ENCODE data around the gene OR5B2. TPM values are rescaled to one million over a fixed set of nuclear protein-coding genes. Genes with fewer than 3 reads are reported as not detected.

Gene OR5B2
- total RNA-seq, 1 experiment from 2014 or later = not detected

- peaks cover 16 to 25% of the 10 kb centered on the region in 2 experiments for H3K9me3 Mint-ChIP-seq
- WGBS (ENCODE audit: extremely low coverage, insufficient read length, low lambda C conversion rate) = no CpG with 5 or more reads among the region's 1 CpG
- H3K23me2 ChIP-seq (ENCODE audit: insufficient read length, low read depth, low read length, poor library complexity, severe bottlenecking) = no peaks in the 10 kb centered on the region
Measured at GRCh38 chr11:58391879-58392278, 36.0 kb downstream of the OR5B2 start.

More at GRCh38 chr11:58391879-58392278, 36.0 kb downstream of the OR5B2 start:
- Histone ChIP-seq H3K23ac (ENCODE audit: insufficient read length, low read depth, low read length) (no peak overlapping the region), H2BK120ac (ENCODE audit: low read depth, low read length, poor library complexity, severe bottlenecking) (no peak overlapping the region), H2AFZ (ENCODE audit: low read length) (no peak overlapping the region), H4K20me1 (ENCODE audit: control insufficient read depth, insufficient read depth, insufficient read length) (no peaks in the 10 kb centered on the region), H2BK20ac (ENCODE audit: low read depth, low read length, poor library complexity, severe bottlenecking) (no peak overlapping the region), H3K27ac (ENCODE audit: insufficient read length, low read depth, low read length) (no peak overlapping the region), H3K9me3 (ENCODE audit: control insufficient read depth, low read depth, low read length) (no peaks in the 10 kb centered on the region), H3K4me2 (ENCODE audit: insufficient read depth, insufficient read length, low read length) (no peak overlapping the region), H3K79me1 (ENCODE audit: insufficient read depth, low read depth, low read length, poor library complexity, severe bottlenecking) (no peaks in the 10 kb centered on the region), H3T11ph (ENCODE audit: low read length) (no peak overlapping the region), H2BK15ac (ENCODE audit: low read depth, low read length) (no peak overlapping the region), H3K9ac (ENCODE audit: extremely low read depth, insufficient read length, low read length) (no peak overlapping the region), H4K8ac (replicated peaks; ENCODE audit: insufficient read length, low read depth, low read length) (no peak overlapping the region), H3K27me3 (ENCODE audit: insufficient read depth, low read length) (no peaks in the 10 kb centered on the region), H3K79me2 (ENCODE audit: insufficient read depth, low read length) (no peaks in the 10 kb centered on the region), H3K4me1 (ENCODE audit: insufficient read depth, low read length) (no peaks in the 10 kb centered on the region), H4K5ac (ENCODE audit: insufficient read length, low read depth, low read length) (no peak overlapping the region), H3K18ac (ENCODE audit: insufficient read length, low read depth, low read length) (no peak overlapping the region), H3K14ac (ENCODE audit: insufficient read depth, low read length) (no peak overlapping the region), H4K91ac (ENCODE audit: insufficient read length, low read depth, low read length) (no peak overlapping the region), H3K4ac (ENCODE audit: low read depth, low read length) (no peak overlapping the region), H3K56ac (ENCODE audit: insufficient read length, low read depth, low read length) (no peak overlapping the region), H2BK5ac (ENCODE audit: insufficient read length, low read length) (no peak overlapping the region), H2AK5ac (ENCODE audit: insufficient read length, low read length) (no peak overlapping the region), H2BK12ac (ENCODE audit: insufficient read length, low read depth, low read length) (no peak overlapping the region)
- Mint-ChIP-seq H3K27ac (no peak overlapping the region), H3K27me3 (ENCODE audit: low read depth) (no peaks in the 10 kb centered on the region), H3K36me3 (ENCODE audit: insufficient read depth in 1 of 3, low read depth in 3 of 3) (peaks cover 5 to 11% (median 6%) of the 10 kb centered on the region in 3 experiments; a peak in 5 of 7 replicates), H3K4me3 (no peak overlapping the region), H3K4me1 (no peaks in the 10 kb centered on the region)
- no peak for TF ChIP-seq CTCF (conservative IDR thresholded peaks at IDR 0.05)
- no peak for DNase-seq
